WTC11 (cell line): Measurements from ENCODE around the gene KIAA0753. TPM values are rescaled to one million over a fixed set of nuclear protein-coding genes. Genes with fewer than 3 reads are reported as not detected.
A peak's percentile ranks its signal among the peaks of the same experiment; 100 is the strongest.

Experiments
- ATAC-seq: fragments of 200-7000 bp; cut with Tn5 transposase; 2 replicates; pipeline ENCODE4 v1.10.0; 2021; ENCODE audit warnings: mild to moderate bottlenecking, moderate library complexity
- CTCF ChIA-PET: fragments of 300-600 bp; sonication (Branson Sonifier 250); formaldehyde crosslinking; loops from one replicate; lab custom pipeline; 2021; ENCODE audit warnings: antibody characterized with exemption; lab: Charles Lee
- POLR2A ChIA-PET: fragments of 350-600 bp; sonication (Branson Sonifier 250); formaldehyde crosslinking; loops from one replicate; lab custom pipeline; 2021; ENCODE audit warnings: antibody characterized with exemption; lab: Charles Lee
- DNase-seq: peaks from one replicate; pipeline ENCODE4 v3.0.0; 2021; ENCODE audit warnings: low spot score
- H3K27ac Mint-ChIP-seq: 2 replicates; pipeline ENCODE4 v1.8.0; 2021; ENCODE audit warnings: mixed read lengths
- H3K27me3 Mint-ChIP-seq: 2 replicates; pipeline ENCODE4 v1.8.0; 2021; ENCODE audit warnings: low read depth, mild to moderate bottlenecking, moderate library complexity, mixed read lengths
- H3K36me3 Mint-ChIP-seq: 2 replicates; pipeline ENCODE4 v1.8.0; 2021; ENCODE audit warnings: mixed read lengths
- H3K4me1 Mint-ChIP-seq: 2 replicates; pipeline ENCODE4 v1.8.0; 2022; ENCODE audit warnings: mixed read lengths
- H3K4me3 Mint-ChIP-seq: 2 replicates; pipeline ENCODE4 v1.8.0; 2021; ENCODE audit warnings: mild to moderate bottlenecking, moderate library complexity, mixed read lengths
- H3K9me3 Mint-ChIP-seq: 2 replicates; pipeline ENCODE4 v1.8.0; 2021; ENCODE audit warnings: mixed read lengths
- ATF1 ChIP-seq: sonication (generic); formaldehyde crosslinking; IDR thresholded peaks from 2 replicates; pipeline ENCODE4 v1.8.1; 2023; ENCODE audit warnings: mild to moderate bottlenecking, moderate library complexity, missing genetic modification reagents
- ATF2 ChIP-seq: sonication (generic); formaldehyde crosslinking; IDR thresholded peaks from 2 replicates; pipeline ENCODE4 v1.8.1; 2022; ENCODE audit warnings: low read depth, missing genetic modification reagents, borderline replicate concordance
- CTCF ChIP-seq: fragments of 200-600 bp; IDR thresholded peaks from 2 replicates; pipeline ENCODE4 v1.8.0; 2022; ENCODE audit warnings: antibody characterized with exemption
- ETV6 ChIP-seq: sonication (generic); formaldehyde crosslinking; IDR thresholded peaks from 2 replicates; pipeline ENCODE4 v1.8.1; 2022; ENCODE audit warnings: mild to moderate bottlenecking, missing genetic modification reagents
- FOXJ3 ChIP-seq: sonication (generic); formaldehyde crosslinking; IDR thresholded peaks from 2 replicates; pipeline ENCODE4 v1.9.0; 2021; ENCODE audit warnings: missing genetic modification reagents, mild to moderate bottlenecking, borderline replicate concordance
- GRHL2 ChIP-seq: fragments of 250-450 bp; sonication (Bioruptor Pico); IDR thresholded peaks from 2 replicates; pipeline ENCODE4 v1.8.0; 2022; ENCODE audit warnings: mild to moderate bottlenecking, moderate library complexity; ENCODE audit not compliant: insufficient replicate concordance, severe bottlenecking
- KAT7 ChIP-seq: sonication (generic); formaldehyde crosslinking; IDR thresholded peaks from 2 replicates; pipeline ENCODE4 v1.8.1; 2023; ENCODE audit warnings: missing genetic modification reagents, mild to moderate bottlenecking, borderline replicate concordance
- NFATC4 ChIP-seq: fragments of 250-450 bp; sonication (Bioruptor Pico); IDR thresholded peaks from 2 replicates; pipeline ENCODE4 v1.9.0; 2021; ENCODE audit warnings: mild to moderate bottlenecking
- NFE2L1 ChIP-seq: sonication (generic); formaldehyde crosslinking; IDR thresholded peaks from 2 replicates; pipeline ENCODE4 v1.8.1; 2023; ENCODE audit warnings: missing genetic modification reagents
- NR1H2 ChIP-seq: sonication (generic); formaldehyde crosslinking; IDR thresholded peaks from 2 replicates; pipeline ENCODE4 v1.9.0; 2021; ENCODE audit warnings: mild to moderate bottlenecking, moderate library complexity, missing genetic modification reagents
- RELA ChIP-seq: sonication (generic); formaldehyde crosslinking; IDR thresholded peaks from 2 replicates; pipeline ENCODE4 v1.8.1; 2022; ENCODE audit warnings: missing genetic modification reagents, mild to moderate bottlenecking, borderline replicate concordance
- SP1 ChIP-seq: sonication (generic); formaldehyde crosslinking; conservative IDR thresholded peaks from 2 replicates; pipeline ENCODE4 v1.8.1; 2022; ENCODE audit warnings: missing genetic modification reagents
- TEAD4 ChIP-seq: sonication (generic); formaldehyde crosslinking; IDR thresholded peaks from 2 replicates; pipeline ENCODE4 v1.8.0; 2022; ENCODE audit warnings: mild to moderate bottlenecking, missing genetic modification reagents
- TP53 ChIP-seq: sonication (generic); formaldehyde crosslinking; IDR thresholded peaks from 2 replicates; pipeline ENCODE4 v1.8.1; 2023; ENCODE audit warnings: mild to moderate bottlenecking, missing genetic modification reagents
- USF1 ChIP-seq: sonication (generic); formaldehyde crosslinking; IDR thresholded peaks from 2 replicates; pipeline ENCODE4 v1.8.0; 2022; ENCODE audit warnings: mild to moderate bottlenecking, missing genetic modification reagents
- ZBTB21 ChIP-seq: sonication (generic); formaldehyde crosslinking; IDR thresholded peaks from 2 replicates; pipeline ENCODE4 v1.8.1; 2023; ENCODE audit warnings: mild to moderate bottlenecking, missing genetic modification reagents, borderline replicate concordance
- ZNF121 ChIP-seq: sonication (generic); formaldehyde crosslinking; IDR thresholded peaks from 2 replicates; pipeline ENCODE4 v1.8.0; 2023; ENCODE audit warnings: missing genetic modification reagents
- ZNF263 ChIP-seq: sonication (generic); formaldehyde crosslinking; IDR thresholded peaks from 2 replicates; pipeline ENCODE4 v1.8.1; 2022; ENCODE audit warnings: low read depth, mild to moderate bottlenecking, moderate library complexity, missing genetic modification reagents
- ZNF317 ChIP-seq: sonication (generic); formaldehyde crosslinking; IDR thresholded peaks from 2 replicates; pipeline ENCODE4 v1.8.1; 2023; ENCODE audit warnings: low read depth, mild to moderate bottlenecking, moderate library complexity, missing genetic modification reagents, borderline replicate concordance
- total RNA-seq: library from RNA; stranded (reverse); gene quantifications from 3 replicates; pipeline ENCODE4 v1.2.3, GENCODE V29; 2021
- TF ChIP-seq, protein P1 (sequence below): sonication (generic); formaldehyde crosslinking; IDR thresholded peaks from 2 replicates; pipeline ENCODE4 v1.8.1; 2023; ENCODE audit warnings: mild to moderate bottlenecking, missing genetic modification reagents
- TF ChIP-seq, protein P2 (sequence below): sonication (generic); formaldehyde crosslinking; IDR thresholded peaks from 2 replicates; pipeline ENCODE4 v1.8.0; 2022; ENCODE audit warnings: mild to moderate bottlenecking, missing genetic modification reagents
- TF ChIP-seq, protein P3 (sequence below): fragments of 250-450 bp; sonication (Bioruptor Pico); IDR thresholded peaks from 2 replicates; pipeline ENCODE4 v1.9.0; 2021; ENCODE audit warnings: moderate library complexity, mild to moderate bottlenecking, inconsistent platforms, borderline replicate concordance
- TF ChIP-seq, protein P4 (sequence below): sonication (generic); formaldehyde crosslinking; IDR thresholded peaks from 2 replicates; pipeline ENCODE4 v1.8.1; 2023; ENCODE audit warnings: mild to moderate bottlenecking, missing genetic modification reagents, moderate library complexity

KIAA0753 gene
- total RNA-seq, 1 experiment from 2014 or later = 22.8 TPM

DNA sequence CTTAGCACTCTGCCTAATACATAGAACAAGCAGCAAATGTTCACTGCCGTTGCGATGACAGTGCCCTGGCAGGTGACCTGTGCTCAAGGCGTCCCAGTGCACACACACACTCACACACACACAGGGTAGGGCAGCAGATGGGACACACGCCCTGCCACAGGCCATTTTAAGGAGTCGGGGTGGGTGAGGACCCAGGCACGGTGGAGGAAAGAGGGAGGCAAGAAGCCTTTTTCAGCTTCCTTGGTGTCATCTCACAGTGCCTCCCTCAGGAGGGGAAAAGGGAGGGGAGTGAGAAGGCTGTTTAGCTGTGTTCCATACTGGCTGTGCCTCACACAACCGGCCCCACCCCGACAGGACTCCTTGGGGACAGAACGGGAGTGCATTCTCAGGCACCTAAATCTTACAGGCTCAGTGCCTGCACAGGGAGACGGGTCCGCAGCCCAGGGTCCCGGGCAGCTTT is 85.6 kb downstream of the KIAA0753 start (continued):
- TF ChIP-seq, protein P1, sequence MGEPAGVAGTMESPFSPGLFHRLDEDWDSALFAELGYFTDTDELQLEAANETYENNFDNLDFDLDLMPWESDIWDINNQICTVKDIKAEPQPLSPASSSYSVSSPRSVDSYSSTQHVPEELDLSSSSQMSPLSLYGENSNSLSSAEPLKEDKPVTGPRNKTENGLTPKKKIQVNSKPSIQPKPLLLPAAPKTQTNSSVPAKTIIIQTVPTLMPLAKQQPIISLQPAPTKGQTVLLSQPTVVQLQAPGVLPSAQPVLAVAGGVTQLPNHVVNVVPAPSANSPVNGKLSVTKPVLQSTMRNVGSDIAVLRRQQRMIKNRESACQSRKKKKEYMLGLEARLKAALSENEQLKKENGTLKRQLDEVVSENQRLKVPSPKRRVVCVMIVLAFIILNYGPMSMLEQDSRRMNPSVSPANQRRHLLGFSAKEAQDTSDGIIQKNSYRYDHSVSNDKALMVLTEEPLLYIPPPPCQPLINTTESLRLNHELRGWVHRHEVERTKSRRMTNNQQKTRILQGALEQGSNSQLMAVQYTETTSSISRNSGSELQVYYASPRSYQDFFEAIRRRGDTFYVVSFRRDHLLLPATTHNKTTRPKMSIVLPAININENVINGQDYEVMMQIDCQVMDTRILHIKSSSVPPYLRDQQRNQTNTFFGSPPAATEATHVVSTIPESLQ (CRISPR knock-in tag) = no peak
- TF ChIP-seq, protein P2, sequence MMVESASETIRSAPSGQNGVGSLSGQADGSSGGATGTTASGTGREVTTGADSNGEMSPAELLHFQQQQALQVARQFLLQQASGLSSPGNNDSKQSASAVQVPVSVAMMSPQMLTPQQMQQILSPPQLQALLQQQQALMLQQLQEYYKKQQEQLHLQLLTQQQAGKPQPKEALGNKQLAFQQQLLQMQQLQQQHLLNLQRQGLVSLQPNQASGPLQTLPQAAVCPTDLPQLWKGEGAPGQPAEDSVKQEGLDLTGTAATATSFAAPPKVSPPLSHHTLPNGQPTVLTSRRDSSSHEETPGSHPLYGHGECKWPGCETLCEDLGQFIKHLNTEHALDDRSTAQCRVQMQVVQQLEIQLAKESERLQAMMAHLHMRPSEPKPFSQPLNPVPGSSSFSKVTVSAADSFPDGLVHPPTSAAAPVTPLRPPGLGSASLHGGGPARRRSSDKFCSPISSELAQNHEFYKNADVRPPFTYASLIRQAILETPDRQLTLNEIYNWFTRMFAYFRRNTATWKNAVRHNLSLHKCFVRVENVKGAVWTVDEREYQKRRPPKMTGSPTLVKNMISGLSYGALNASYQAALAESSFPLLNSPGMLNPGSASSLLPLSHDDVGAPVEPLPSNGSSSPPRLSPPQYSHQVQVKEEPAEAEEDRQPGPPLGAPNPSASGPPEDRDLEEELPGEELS (CRISPR knock-in tag) = no peak
- TF ChIP-seq NFATC4 (CRISPR knock-in tag) (no peak), SP1 (CRISPR knock-in tag) (no peak), TEAD4 (no peak), USF1 (CRISPR knock-in tag) (no peak), TP53 (no peak)

GRCh38 chr17:6554342-6554741 is 86.2 kb downstream of the KIAA0753 start:
- Mint-ChIP-seq H3K27me3 (peaks cover 52% of the 10 kb centered on the region), H3K9me3 (no peaks in the 10 kb centered on the region), H3K4me3 (peak overlapping the region; percentile 73), H3K36me3 (no peaks in the 10 kb centered on the region), H3K27ac (no peak overlapping the region), H3K4me1 (peaks cover 39% of the 10 kb centered on the region)
- ChIA-PET CTCF (interaction anchor here (1.7 to 2.8 kb wide), 2 partner anchors 59 to 82 kb away, joined by 11 to 12 read pairs; no protein-coding TSS in a partner anchor), POLR2A (no interaction called here)
- ATAC-seq (no peak), DNase-seq (no peak)
- TF ChIP-seq RELA (no peak), NFE2L1 (no peak), FOXJ3 (CRISPR knock-in tag) (no peak), ZNF263 (no peak)

GRCh38 chr17:6551869-6552531 is 88.5 kb downstream of the KIAA0753 start:
- H3K9me3 Mint-ChIP-seq = no peaks in the 10 kb centered on the region
- DNase-seq = no peak
- H3K27me3 Mint-ChIP-seq = peaks cover 33% of the 10 kb centered on the region
- H3K4me1 Mint-ChIP-seq = peaks cover 44% of the 10 kb centered on the region
- no peak overlapping the region for H3K27ac Mint-ChIP-seq
- ATAC-seq = no peak
- CTCF ChIA-PET = interaction anchor here (0.6 to 2.8 kb wide), 4 partner anchors 57 to 319 kb away, joined by 3 to 11 read pairs (median 4); no protein-coding TSS in a partner anchor
- H3K4me3 Mint-ChIP-seq = no peak overlapping the region
- POLR2A ChIA-PET = no interaction called here
- H3K36me3 Mint-ChIP-seq = no peaks in the 10 kb centered on the region
- no peak for TF ChIP-seq ETV6
- TF ChIP-seq GRHL2 (CRISPR knock-in tag) = no peak
- no peak for TF ChIP-seq KAT7 (CRISPR knock-in tag)
- no peak for TF ChIP-seq ATF1 (CRISPR knock-in tag)
- TF ChIP-seq ZBTB21 (CRISPR knock-in tag) = no peak
- TF ChIP-seq ZNF121 (CRISPR knock-in tag) = no peak
- TF ChIP-seq, protein P3, sequence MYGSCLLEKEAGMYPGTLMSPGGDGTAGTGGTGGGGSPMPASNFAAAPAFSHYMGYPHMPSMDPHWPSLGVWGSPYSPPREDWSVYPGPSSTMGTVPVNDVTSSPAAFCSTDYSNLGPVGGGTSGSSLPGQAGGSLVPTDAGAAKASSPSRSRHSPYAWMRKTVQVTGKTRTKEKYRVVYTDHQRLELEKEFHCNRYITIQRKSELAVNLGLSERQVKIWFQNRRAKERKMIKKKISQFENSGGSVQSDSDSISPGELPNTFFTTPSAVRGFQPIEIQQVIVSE (CRISPR knock-in tag) = no peak
- no peak for TF ChIP-seq ATF2 (CRISPR knock-in tag)
- TF ChIP-seq NFATC4 (CRISPR knock-in tag) = no peak
- no peak for TF ChIP-seq CTCF
- TF ChIP-seq, protein P4, sequence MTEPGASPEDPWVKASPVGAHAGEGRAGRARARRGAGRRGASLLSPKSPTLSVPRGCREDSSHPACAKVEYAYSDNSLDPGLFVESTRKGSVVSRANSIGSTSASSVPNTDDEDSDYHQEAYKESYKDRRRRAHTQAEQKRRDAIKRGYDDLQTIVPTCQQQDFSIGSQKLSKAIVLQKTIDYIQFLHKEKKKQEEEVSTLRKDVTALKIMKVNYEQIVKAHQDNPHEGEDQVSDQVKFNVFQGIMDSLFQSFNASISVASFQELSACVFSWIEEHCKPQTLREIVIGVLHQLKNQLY (CRISPR knock-in tag) = no peak
- TF ChIP-seq NR1H2 (CRISPR knock-in tag) = no peak
- no peak for TF ChIP-seq ZNF317
